Measurements from ENCODE around the gene PDRG1. TPM values are rescaled to one million over a fixed set of nuclear protein-coding genes. Genes with fewer than 3 reads are reported as not detected.

PDRG1 gene
- total RNA-seq, 4 donors from 2014 or later = 5.1 to 6.6 (median 6.2) TPM

DNA sequence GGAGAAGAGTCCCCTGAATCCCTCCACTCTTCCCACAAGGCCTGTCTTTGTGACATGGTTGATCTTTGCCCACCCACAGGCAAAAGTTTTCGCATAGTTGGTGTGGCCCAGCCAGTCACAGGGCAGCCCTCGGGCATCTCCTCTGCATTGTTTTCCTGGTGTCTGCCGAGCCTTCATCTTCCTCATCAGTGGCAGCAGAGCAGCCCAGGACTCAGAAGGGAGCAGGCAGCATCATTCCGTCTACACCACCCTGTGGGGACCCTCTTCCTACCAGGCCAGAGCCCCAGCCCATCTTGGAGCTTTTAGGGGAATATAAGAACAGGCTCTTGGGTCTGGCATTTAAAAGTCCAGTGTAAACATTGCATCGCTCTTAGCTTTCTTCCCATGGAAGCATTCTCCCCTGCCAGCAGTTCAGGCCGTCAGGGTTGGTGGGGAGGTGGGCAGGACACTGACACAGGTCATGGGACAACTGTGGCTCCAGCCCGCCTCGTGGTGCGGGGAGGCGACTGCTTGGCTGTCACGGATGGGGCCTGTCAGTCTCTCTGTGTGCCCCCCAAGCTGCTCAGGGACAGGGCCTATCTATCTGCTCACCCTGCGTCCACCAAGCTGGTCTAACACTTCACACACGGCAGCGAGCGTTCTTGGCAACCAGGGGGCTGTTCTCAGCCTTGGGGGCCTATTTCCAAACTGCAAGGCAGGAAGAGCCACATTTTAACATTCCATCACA is 38.3 kb downstream of the PDRG1 start:
- Histone ChIP-seq H3K27ac (no peak overlapping the region), H3K4me1 (no peaks in the 10 kb centered on the region), H3K4me3 (no peak overlapping the region), H3K36me3 (no peaks in the 10 kb centered on the region), H3K9me3 (no peaks in the 10 kb centered on the region), H3K27me3 (no peaks in the 10 kb centered on the region)
- TF ChIP-seq POLR2A (IDR thresholded peaks at IDR 0.05) (no peak), CTCF (IDR thresholded peaks at IDR 0.05) (no peak)
- DNase-seq = no peak

GRCh38 chr20:31910071-31910803 is 41.6 kb downstream of the PDRG1 start:
- Histone ChIP-seq H3K27ac (no peak overlapping the region), H3K27me3 (no peaks in the 10 kb centered on the region), H3K4me1 (no peaks in the 10 kb centered on the region), H3K36me3 (no peaks in the 10 kb centered on the region), H3K4me3 (no peak overlapping the region), H3K9me3 (no peaks in the 10 kb centered on the region)
- no peak for DNase-seq
- TF ChIP-seq CTCF (IDR thresholded peaks at IDR 0.05) (no peak), POLR2A (IDR thresholded peaks at IDR 0.05) (no peak)

GRCh38 chr20:31909253-31910070 is 42.4 kb downstream of the PDRG1 start:
- H3K27ac ChIP-seq = no peak overlapping the region
- TF ChIP-seq POLR2A (IDR thresholded peaks at IDR 0.05) (no peak), CTCF (IDR thresholded peaks at IDR 0.05) (no peak)
- no peaks in the 10 kb centered on the region for H3K9me3 ChIP-seq
- H3K36me3 ChIP-seq = no peaks in the 10 kb centered on the region
- H3K4me3 ChIP-seq = no peak overlapping the region
- H3K4me1 ChIP-seq = no peaks in the 10 kb centered on the region
- H3K27me3 ChIP-seq = no peaks in the 10 kb centered on the region
- DNase-seq = no peak

GRCh38 chr20:31908424-31908823 is 43.4 kb downstream of the PDRG1 start:
- H3K27me3 ChIP-seq = no peaks in the 10 kb centered on the region
- H3K4me1 ChIP-seq = no peaks in the 10 kb centered on the region
- DNase-seq = no peak
- TF ChIP-seq CTCF (IDR thresholded peaks at IDR 0.05) = no peak
- TF ChIP-seq POLR2A (IDR thresholded peaks at IDR 0.05) = no peak
- H3K36me3 ChIP-seq = no peaks in the 10 kb centered on the region
- H3K9me3 ChIP-seq = no peaks in the 10 kb centered on the region
- no peak overlapping the region for H3K4me3 ChIP-seq
- H3K27ac ChIP-seq = no peak overlapping the region

DNA sequence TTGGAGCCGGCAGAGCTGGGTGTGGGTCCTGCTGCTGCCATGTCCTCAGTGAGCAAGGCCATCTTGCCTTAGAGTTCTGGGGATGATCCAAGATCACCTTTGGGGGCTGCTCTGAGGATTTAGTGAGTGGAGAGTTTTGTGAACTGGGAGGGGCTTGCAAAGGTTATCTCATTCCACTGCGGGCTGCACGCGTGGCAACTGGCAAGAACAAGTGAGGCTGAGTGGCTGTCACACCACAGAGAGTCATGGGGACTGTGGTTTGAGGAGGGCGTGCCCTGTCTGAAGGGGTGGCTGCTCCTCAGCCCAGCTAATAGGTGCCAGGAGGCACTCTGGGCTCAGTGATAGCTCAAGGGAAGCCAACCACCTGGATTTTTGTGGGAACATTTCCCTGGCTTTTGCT is 43.8 kb downstream of the PDRG1 start:
- H3K36me3 ChIP-seq = no peaks in the 10 kb centered on the region
- no peak for DNase-seq

More for the DNA sequence above, 43.8 kb downstream of the PDRG1 start:
- H3K4me3 ChIP-seq = no peak overlapping the region
- H3K27ac ChIP-seq = no peak overlapping the region
- no peaks in the 10 kb centered on the region for H3K9me3 ChIP-seq
- no peaks in the 10 kb centered on the region for H3K27me3 ChIP-seq
- no peaks in the 10 kb centered on the region for H3K4me1 ChIP-seq
- TF ChIP-seq CTCF (IDR thresholded peaks at IDR 0.05) (no peak), POLR2A (IDR thresholded peaks at IDR 0.05) (no peak)
